Immature natural killer cell (primary cell): ENCODE measurements around the gene ZYX. TPM values are rescaled to one million over a fixed set of nuclear protein-coding genes. Genes with fewer than 3 reads are reported as not detected.
"Not testable (repeated sequence)": the region's sequence is repeated elsewhere in the genome, so short reads cannot be mapped to it uniquely, and the experiment has no call there.

Experiments used
- DNase-seq, 3 donors: peaks; one replicate each; pipeline ENCODE4 v3.0.0; 2022; ENCODE audit warnings: mixed read lengths in 1 of 3
- H3K27ac Mint-ChIP-seq, 6 donors: one replicate each; pipeline ENCODE4 v1.8.0; 2020; ENCODE audit warnings: mixed read lengths in 6 of 6, mild to moderate bottlenecking in 5 of 6, inconsistent platforms in 4 of 6, moderate library complexity in 3 of 6
- H3K27me3 Mint-ChIP-seq, 3 donors: one replicate each; pipeline ENCODE4 v1.8.0; 2020 to 2021; ENCODE audit warnings: low read depth in 3 of 3, mild to moderate bottlenecking in 3 of 3, mixed read lengths in 3 of 3, moderate library complexity in 3 of 3, inconsistent platforms in 1 of 3
- H3K36me3 Mint-ChIP-seq, 3 donors: one replicate each; pipeline ENCODE4 v1.8.0; 2020; ENCODE audit warnings: mixed read lengths in 3 of 3, inconsistent platforms in 2 of 3, mild to moderate bottlenecking in 2 of 3
- H3K4me1 Mint-ChIP-seq, 2 donors: one replicate each; pipeline ENCODE4 v1.8.0; 2020; ENCODE audit warnings: inconsistent platforms in 2 of 2, mild to moderate bottlenecking in 2 of 2, mixed read lengths in 2 of 2, moderate library complexity in 1 of 2
- H3K4me3 Mint-ChIP-seq, 5 donors: one replicate each; pipeline ENCODE4 v1.8.0; 2020; ENCODE audit warnings: mild to moderate bottlenecking in 5 of 5, mixed read lengths in 5 of 5, inconsistent platforms in 3 of 5, moderate library complexity in 3 of 5
- H3K9me3 Mint-ChIP-seq, 6 donors: one replicate each; pipeline ENCODE4 v1.8.0; 2020; ENCODE audit warnings: mild to moderate bottlenecking in 6 of 6, mixed read lengths in 6 of 6, inconsistent platforms in 4 of 6, moderate library complexity in 3 of 6
- polyA plus RNA-seq, 3 donors: library from polyadenylated mRNA; unstranded; fragments of 300-500 nt; fragmentation: Illumina TruSeq; gene quantifications; one replicate each; pipeline ENCODE4 v1.2.3, GENCODE V29; 2021

The ZYX gene
- polyA plus RNA-seq, 3 donors from 2014 or later: 50.7 to 144 (median 51.9) TPM

DNA sequence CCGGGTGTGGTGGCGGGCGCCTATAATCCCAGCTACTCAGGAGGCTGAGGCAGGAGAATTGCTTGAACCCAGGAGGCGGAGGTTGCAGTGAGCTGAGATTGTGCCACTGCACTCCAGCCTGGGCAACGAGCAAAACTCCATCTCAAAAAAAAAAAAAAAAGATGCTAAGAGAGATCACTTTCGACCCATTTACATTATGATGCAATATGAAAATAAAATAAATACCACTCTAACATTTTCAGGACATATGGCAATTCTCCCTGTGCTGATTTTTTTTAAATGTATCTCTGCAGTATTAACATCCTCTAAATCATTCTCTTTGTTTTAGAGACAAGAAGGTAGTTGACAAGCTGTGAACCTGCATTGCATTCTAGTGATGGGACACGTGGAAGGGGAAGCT lies 34.1 kb downstream of the ZYX start:
- not testable (repeated sequence) for H3K9me3 Mint-ChIP-seq, H3K27ac Mint-ChIP-seq, DNase-seq, H3K4me1 Mint-ChIP-seq, H3K4me3 Mint-ChIP-seq, H3K36me3 Mint-ChIP-seq
- peaks cover 12 to 26% (median 14%) of the 10 kb centered on the region in 3 donors for H3K27me3 Mint-ChIP-seq

DNA sequence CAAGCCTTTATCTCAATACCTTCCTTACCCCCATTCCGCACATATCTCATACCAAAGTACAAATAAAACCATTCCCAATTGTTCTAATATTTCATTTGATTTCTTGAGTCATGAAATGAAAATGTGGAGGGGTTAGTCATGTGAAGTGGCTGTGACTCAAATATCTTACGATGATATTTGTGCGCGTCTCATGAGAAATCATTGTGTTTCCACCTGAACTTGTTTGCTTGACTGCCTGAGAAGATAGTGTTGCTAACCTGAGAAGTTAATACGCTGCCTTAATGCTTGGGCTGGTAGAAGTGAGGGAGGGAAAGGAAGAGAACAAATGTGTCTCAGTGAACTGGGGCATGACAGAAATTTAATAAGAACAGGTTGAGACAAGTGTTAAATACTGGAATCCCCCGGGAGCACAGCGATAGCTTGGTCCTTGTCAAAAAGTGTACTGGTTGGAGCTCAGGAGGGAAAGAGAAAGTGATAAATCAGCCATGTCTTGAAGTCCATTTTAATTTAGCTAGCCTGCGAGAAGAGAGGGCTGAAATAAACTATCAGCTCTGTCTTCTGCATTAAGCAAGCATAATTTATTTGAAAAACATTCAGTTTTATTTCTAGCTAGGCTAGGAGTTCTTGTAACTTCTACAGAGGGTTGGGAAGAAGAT lies 34.7 kb downstream of the ZYX start:
- Mint-ChIP-seq H3K27ac (no peak overlapping the region), H3K4me3 (no peak overlapping the region), H3K27me3 (peaks cover 8 to 24% (median 11%) of the 10 kb centered on the region in 3 donors), H3K36me3 (peaks cover 0 to 6% (median 0%) of the 10 kb centered on the region in 3 donors), H3K9me3 (no peaks in the 10 kb centered on the region), H3K4me1 (no peaks in the 10 kb centered on the region)
- DNase-seq: no peak

DNA sequence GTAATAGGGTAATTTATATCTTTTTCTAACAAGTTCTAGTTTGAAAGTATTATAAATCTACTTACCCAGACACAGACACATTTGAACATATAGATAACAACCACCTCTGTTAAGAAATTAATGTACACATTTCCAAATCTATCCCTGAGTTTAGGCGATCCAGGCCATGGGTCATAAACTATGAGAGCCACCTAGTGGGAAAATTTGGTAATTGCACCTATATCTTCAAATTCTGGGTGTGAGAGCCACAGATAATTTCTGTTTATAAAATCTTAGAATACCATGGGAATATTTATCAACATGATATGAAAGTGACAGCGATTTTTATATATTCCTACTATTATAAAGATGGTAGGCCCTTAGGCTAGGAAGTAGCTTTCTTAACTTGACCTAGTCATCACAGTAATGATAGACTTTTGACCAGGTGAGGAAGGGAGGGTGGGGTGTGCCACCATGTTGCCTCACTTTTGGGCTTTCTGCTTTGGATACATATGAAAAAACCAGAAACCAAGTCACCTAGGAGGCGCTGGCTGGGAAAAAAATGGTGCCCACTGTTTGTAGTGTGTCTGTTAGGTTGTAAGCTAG lies 35.5 kb downstream of the ZYX start:
- peaks cover 0 to 6% (median 0%) of the 10 kb centered on the region in 3 donors for H3K36me3 Mint-ChIP-seq
- H3K4me1 Mint-ChIP-seq: no peaks in the 10 kb centered on the region
- peaks cover 8 to 24% (median 11%) of the 10 kb centered on the region in 3 donors for H3K27me3 Mint-ChIP-seq
- H3K27ac Mint-ChIP-seq: no peak overlapping the region
- no peak overlapping the region for H3K4me3 Mint-ChIP-seq
- DNase-seq: peak; percentile 47 to 56 (median 56)
- no peaks in the 10 kb centered on the region for H3K9me3 Mint-ChIP-seq

DNA sequence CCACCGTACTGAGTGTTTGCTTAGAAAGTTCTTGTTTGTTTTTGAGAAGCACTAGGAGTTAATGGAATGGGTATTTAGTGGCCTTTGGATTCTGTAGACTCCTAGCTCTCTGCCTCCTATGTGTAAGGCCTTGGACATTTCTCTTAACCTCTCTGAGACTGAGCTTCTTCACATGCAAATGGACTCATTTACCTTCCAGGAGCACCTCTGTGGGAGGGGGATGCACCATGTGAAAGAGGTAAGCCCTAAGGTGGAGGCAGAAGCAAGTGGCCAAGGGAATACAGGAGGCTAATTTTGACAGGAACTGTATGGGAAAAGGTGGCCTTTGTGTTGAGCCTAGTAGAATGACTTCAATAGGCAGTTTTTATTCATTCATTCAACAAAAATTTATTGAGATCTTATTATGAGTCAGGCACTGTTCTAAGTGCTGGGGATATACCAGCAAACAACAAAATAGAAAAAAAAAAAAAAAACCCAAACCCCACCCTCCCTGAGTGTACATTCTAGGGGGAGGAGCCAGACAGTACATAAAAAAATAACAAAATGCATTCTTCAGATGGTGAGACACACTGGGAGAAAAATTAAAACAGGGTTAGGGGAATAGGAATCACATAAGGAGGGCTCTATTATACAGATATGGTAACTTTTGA lies 36.7 kb downstream of the ZYX start:
- peaks cover 5 to 18% (median 11%) of the 10 kb centered on the region in 3 donors for H3K27me3 Mint-ChIP-seq
- H3K9me3 Mint-ChIP-seq: no peaks in the 10 kb centered on the region
- H3K4me3 Mint-ChIP-seq: no peak overlapping the region
- no peak overlapping the region for H3K27ac Mint-ChIP-seq
- no peak for DNase-seq
- H3K36me3 Mint-ChIP-seq: peaks cover 0 to 6% (median 0%) of the 10 kb centered on the region in 3 donors
- no peaks in the 10 kb centered on the region for H3K4me1 Mint-ChIP-seq

DNA sequence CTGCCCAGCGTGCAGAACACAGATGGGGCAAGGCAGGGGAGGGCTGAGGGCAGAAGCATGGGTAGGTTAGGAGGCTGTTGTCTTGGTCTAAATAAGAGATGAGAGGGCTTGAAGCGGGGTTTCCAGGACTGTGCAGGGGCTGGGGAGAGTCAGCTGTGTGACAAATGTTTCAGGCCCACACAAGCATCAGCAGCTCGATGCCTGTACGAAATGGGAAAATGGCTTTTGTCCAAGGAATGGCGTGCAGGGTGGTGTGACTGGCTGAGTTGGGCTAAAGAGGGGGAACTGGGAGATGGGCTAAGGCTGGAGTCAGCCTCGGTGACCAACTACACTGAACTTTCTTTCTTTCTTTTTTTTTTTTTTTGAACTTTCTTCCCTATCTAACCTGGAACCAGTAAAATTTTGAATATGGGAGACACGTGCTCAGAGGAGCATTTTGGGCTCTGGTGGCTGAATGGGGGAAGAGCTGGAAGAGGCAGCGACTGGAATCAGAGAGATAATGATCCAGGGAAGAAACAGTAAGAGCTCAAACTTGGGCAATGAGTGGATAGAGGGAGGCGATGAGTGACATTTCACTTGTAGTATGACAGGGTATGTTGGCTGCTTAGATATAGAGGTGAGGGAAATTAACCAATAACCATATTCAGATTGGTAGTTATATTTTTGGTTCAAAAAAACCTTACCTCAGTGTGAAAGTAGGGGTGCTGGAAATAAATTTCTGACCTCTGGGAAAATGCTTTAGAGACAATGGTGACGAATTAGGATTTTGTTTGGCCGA lies 37.7 kb downstream of the ZYX start:
- Mint-ChIP-seq H3K36me3 (peaks cover 0 to 6% (median 0%) of the 10 kb centered on the region in 3 donors), H3K27ac (no peak overlapping the region), H3K27me3 (peaks cover 5 to 14% (median 9%) of the 10 kb centered on the region in 3 donors), H3K9me3 (no peaks in the 10 kb centered on the region), H3K4me1 (no peaks in the 10 kb centered on the region), H3K4me3 (no peak overlapping the region)
- no peak for DNase-seq

DNA sequence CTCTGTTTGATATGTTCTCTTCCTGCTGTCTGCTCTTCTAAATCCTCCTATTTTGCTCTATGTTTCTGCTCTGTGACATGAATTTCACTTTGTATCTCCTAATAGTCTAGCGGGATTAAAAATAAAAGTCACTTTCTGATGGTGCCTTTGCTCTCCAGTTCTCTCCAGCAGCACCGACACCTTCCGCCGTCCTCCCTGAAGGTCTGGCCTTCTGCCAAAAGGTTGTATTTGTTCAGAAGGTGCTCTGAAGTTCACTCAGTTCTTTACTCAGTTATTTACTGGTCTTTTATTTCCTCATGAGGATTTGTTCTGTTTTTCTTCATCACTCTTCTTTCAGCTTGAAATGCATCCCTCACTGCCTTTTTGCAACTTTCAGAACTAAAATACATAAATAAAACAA lies 38.7 kb downstream of the ZYX start:
- H3K4me3 Mint-ChIP-seq: no peak overlapping the region
- no peaks in the 10 kb centered on the region for H3K4me1 Mint-ChIP-seq
- peaks cover 0 to 1% (median 0%) of the 10 kb centered on the region in 3 donors for H3K36me3 Mint-ChIP-seq
- H3K27ac Mint-ChIP-seq: no peak overlapping the region
- H3K9me3 Mint-ChIP-seq: no peaks in the 10 kb centered on the region
- no peak for DNase-seq
- peaks cover 2 to 11% (median 6%) of the 10 kb centered on the region in 3 donors for H3K27me3 Mint-ChIP-seq

DNA sequence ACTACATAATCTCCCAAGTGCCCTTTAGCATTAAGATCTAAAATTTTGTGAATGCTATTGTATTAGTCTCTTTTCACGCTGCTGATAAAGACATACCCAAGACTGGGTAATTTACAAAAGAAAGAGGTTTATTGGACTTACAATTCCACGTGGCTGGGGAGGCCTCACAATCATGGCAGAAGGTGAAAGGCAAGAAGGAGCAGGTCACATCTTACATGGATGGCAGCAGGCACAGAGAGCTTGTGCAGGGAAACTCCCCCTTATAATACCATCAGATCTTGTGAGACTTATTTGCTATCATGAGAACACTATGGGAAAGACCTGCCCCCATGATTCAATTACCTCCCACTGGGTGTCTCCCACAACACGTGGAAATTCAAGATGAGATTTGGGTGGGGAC lies 39.5 kb downstream of the ZYX start:
- H3K27me3 Mint-ChIP-seq, H3K4me1 Mint-ChIP-seq, DNase-seq, H3K4me3 Mint-ChIP-seq, H3K36me3 Mint-ChIP-seq, H3K9me3 Mint-ChIP-seq, H3K27ac Mint-ChIP-seq: not testable (repeated sequence)

DNA sequence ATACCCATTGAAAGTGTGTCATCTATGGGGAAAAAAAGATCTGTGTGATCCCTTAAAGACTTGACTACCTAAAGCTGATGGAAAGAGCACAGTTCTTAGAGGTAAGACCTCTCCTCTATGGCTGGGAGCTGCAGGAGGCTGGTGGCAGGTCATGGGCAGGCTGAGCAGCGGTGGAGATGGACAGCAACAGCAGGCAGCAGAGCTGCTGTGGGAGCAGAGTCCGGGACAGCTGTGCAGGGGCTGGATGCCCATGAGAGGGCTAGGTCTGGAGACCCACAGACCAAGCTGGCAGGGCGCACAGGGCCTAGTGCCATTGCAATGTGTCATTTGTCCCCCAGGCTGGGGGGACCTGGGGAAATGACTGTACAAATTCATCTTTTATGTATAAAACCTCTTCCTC lies 40.9 kb downstream of the ZYX start:
- Mint-ChIP-seq H3K27me3 (peaks cover 2 to 7% (median 6%) of the 10 kb centered on the region in 3 donors), H3K27ac (no peak overlapping the region), H3K4me3 (no peak overlapping the region), H3K36me3 (no peaks in the 10 kb centered on the region), H3K9me3 (no peaks in the 10 kb centered on the region), H3K4me1 (peaks cover 0 to 2% of the 10 kb centered on the region in 2 donors)
- DNase-seq: no peak

DNA sequence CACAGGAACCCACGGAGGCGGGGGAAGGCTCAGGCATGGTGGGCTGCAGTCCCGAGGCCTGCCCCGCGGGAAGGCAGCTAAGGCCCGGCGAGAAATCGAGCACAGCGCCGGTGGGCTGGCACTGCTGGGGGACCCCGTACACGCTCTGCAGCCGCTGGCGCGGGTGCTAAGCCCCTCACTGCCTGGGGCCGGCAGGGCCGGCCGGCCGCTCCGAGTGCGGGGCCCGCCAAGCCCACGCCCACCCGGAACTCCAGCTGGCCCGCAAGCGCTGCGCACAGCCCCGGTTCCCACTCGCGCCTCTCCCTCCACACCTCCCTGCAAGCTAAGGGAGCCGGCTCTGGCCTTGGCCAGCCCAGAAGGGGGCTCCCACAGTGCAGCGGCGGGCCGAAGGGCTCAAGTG lies 43.3 kb downstream of the ZYX start:
- not testable (repeated sequence) for H3K4me1 Mint-ChIP-seq, H3K9me3 Mint-ChIP-seq, H3K4me3 Mint-ChIP-seq, H3K36me3 Mint-ChIP-seq, DNase-seq, H3K27me3 Mint-ChIP-seq, H3K27ac Mint-ChIP-seq

DNA sequence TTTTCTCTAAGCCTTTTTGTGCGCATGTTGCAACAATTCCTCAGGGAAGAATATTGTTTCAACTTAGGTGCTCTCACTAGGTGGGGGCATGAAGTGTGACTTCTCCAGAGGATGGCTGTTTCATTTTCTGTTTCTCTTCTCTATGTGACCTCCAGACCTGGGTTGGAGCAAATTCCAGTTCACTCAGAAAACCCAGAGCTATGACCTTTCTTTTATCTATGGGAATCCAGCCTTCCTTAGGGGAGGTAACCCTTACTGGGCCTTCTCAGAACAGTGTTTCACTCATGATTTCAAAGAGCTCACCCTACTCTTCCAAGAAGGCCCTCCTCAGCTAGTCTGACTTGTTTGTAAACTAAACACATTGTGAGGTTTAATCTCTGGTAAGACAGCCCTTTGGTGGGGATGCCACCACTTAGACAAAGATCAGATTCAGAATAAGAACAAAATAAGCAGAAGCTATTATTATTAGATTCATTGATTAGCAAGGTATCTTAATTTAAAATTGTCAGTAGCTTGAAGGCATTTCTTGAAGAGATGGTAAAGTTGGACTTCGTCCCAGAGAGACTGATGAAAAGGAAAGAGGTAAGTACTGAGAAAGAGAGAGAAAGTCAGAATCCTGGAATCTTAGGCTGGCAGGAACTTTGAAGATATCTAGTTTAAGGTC lies 45.5 kb downstream of the ZYX start:
- Mint-ChIP-seq H3K36me3 (no peaks in the 10 kb centered on the region), H3K4me1 (peaks cover 0 to 2% of the 10 kb centered on the region in 2 donors), H3K9me3 (no peaks in the 10 kb centered on the region), H3K27ac (peak overlapping the region in 1 of 6 donors; percentile 54), H3K4me3 (no peak overlapping the region), H3K27me3 (peaks cover 0 to 5% (median 4%) of the 10 kb centered on the region in 3 donors)
- DNase-seq: no peak

DNA sequence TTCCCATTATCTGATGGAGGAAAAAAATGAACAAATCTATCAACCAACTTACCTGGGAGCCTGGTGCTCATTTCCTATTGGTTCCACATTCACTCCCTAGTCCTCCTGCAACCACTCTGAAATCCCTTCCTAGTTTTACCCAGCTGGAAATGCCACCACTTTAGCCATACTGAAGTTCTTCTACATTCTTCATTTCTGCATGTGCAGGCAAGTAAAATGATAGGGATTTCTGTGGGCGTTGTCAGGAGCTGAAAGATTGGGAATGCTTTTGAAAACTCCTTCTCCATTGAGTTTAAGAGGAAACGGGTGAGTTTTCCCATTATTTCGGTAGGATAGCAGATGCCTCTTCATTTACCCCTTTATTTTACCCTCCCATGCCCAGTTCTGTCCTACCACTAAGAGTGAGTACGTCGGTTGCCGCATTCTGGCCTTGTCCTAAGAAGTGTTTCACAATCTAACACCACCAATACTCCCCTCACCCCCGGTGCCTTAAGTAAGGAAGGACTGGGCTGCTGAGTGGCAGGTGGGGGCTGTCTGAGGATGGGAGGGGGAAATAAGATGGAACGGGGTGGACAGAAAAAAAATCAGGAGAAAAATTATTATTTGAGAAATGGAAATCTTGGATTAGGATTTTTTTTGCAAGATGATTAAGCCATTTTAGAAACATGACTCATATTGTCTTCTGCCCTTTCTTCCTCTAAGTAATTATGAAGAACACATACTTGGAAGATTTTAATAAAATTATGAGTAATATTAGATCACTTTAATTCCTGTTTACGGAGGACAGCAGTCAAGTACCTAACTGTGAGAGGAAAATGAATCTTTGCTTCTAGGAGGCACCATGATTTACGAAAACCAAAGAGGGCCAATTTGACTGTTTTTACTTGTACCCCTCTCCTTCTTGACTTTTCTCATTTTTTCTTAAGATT lies 48.9 kb downstream of the ZYX start:
- Mint-ChIP-seq H3K27ac (no peak overlapping the region), H3K27me3 (peaks cover 0 to 8% (median 3%) of the 10 kb centered on the region in 3 donors), H3K4me1 (peaks cover 0 to 2% of the 10 kb centered on the region in 2 donors), H3K9me3 (no peaks in the 10 kb centered on the region), H3K4me3 (no peak overlapping the region), H3K36me3 (no peaks in the 10 kb centered on the region)
- no peak for DNase-seq

DNA sequence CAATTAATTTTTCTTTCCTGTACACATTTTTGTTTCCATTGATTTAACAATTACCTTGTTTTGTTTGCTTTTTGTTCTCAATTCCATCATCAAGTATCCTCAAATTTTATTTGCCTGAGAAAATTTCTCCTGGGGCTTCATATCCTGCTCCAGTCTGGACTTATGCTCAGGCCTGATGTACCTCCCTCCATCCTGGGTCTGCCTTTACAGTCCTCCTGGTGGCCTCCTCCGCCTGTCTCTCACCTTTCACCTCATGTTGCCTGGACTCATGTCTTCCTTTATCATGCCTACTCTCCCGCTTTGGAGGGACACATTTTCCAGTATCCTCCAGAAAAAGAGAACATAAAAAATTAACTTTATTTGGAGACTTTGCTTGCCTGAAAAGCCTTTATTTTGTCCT lies 50.0 kb downstream of the ZYX start:
- Mint-ChIP-seq H3K27ac (no peak overlapping the region), H3K4me3 (no peak overlapping the region), H3K36me3 (no peaks in the 10 kb centered on the region), H3K4me1 (peaks cover 0 to 2% of the 10 kb centered on the region in 2 donors), H3K9me3 (no peaks in the 10 kb centered on the region), H3K27me3 (peaks cover 0 to 8% (median 3%) of the 10 kb centered on the region in 3 donors)
- no peak for DNase-seq

DNA sequence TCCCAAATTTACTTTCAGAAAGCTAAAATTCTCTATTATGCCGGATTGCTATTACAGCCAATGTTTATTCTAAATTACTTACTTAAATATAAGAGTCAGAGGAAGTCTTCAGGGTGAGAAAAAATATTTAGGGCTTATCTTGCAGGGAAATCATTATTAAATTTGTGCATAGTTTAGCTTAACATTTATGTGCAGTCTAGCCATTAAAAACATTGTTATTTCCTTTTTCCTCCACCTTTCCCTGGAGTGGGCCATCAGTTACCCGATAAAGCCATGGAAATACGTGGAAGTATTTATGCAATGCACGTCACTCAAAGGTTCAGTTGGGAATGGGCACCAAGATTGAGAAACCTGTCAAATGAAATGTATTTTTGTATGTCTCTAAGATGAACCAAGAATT lies 52.6 kb downstream of the ZYX start:
- no peak for DNase-seq
- no peaks in the 10 kb centered on the region for H3K4me1 Mint-ChIP-seq
- H3K27me3 Mint-ChIP-seq: peaks cover 0 to 7% (median 3%) of the 10 kb centered on the region in 3 donors
- H3K36me3 Mint-ChIP-seq: no peaks in the 10 kb centered on the region
- H3K9me3 Mint-ChIP-seq: no peaks in the 10 kb centered on the region
- no peak overlapping the region for H3K4me3 Mint-ChIP-seq
- no peak overlapping the region for H3K27ac Mint-ChIP-seq
